Ovary (tissue), 9 donors: ENCODE data around the gene TSG101. TPM values are rescaled to one million over a fixed set of nuclear protein-coding genes. Genes with fewer than 3 reads are reported as not detected.

ENCODE experiments used
- DNase-seq, 5 donors: peaks; one replicate each; pipeline ENCODE4 v3.0.0-alpha.2; 2019 to 2020
- H3K27ac ChIP-seq, 2 donors: fragments of 200-600 bp; one replicate each; pipeline versions ENCODE4 v1.5.1 to v1.8.0; 2019 to 2022
- H3K27me3 ChIP-seq: fragments of 200-600 bp; one replicate; pipeline ENCODE4 v1.8.0; 2022
- H3K36me3 ChIP-seq: fragments of 200-600 bp; sonication (generic); one replicate; pipeline ENCODE4 v1.5.1; 2019
- H3K4me1 ChIP-seq: one replicate; pipeline ENCODE4 v1.8.1; 2013; ENCODE audit warnings: mild to moderate bottlenecking, moderate library complexity; ENCODE audit not compliant: insufficient read depth
- H3K4me3 ChIP-seq: fragments of 200-600 bp; sonication (generic); one replicate; pipeline ENCODE4 v1.5.1; 2017
- H3K9me3 ChIP-seq, 2 donors: fragments of 200-600 bp in 1 of 2; sonication (generic) in 1 of 2; one replicate each; pipeline versions ENCODE4 v1.5.1 to v1.8.1; 2013 to 2019; ENCODE audit warnings: mild to moderate bottlenecking in 1 of 2, moderate library complexity in 1 of 2
- CTCF ChIP-seq, 3 donors: fragments of 450-650 bp in 2 of 3; fragments of 200-600 bp in 1 of 3; IDR thresholded peaks; one replicate each; pipeline versions ENCODE4 v1.5.1 to v1.8.0; 2016 to 2022; ENCODE audit warnings: antibody characterized with exemption in 3 of 3, mild to moderate bottlenecking in 1 of 3
- EP300 ChIP-seq: sonication (generic); formaldehyde crosslinking; IDR thresholded peaks from one replicate; pipeline ENCODE4 v1.6.1; 2017; ENCODE audit warnings: antibody characterized with exemption
- POLR2A ChIP-seq: fragments of 450-650 bp; IDR thresholded peaks from one replicate; pipeline ENCODE4 v1.6.1; 2017; ENCODE audit warnings: antibody characterized with exemption, mild to moderate bottlenecking, moderate library complexity
- WGBS, 3 donors: extraction: QIAGEN DNeasy Blood & Tissue Kit in 1 of 3; methylation state at CpG; one replicate each; pipeline versions ENCODE4 v1.1.5 to v1.1.7; 2013 to 2017; 5-methylcytosine and 5-hydroxymethylcytosine counted together
- intact Hi-C, 4 donors: fragments of 100-400 bp; cut with DNase I; formaldehyde crosslinking; loops; one replicate each; pipeline versions ENCODE4 v1.11.0 to v1.15.1; 2022 to 2023
- polyA plus RNA-seq, 2 donors: library from polyadenylated mRNA; stranded (reverse); fragments of 200-250 nt in 1 of 2; fragments of 350-450 nt in 1 of 2; fragmentation: Illumina TruSeq in 1 of 2; extraction: RNeasy Lipid Tissue Mini Kit (QIAGEN cat#74804) in 1 of 2; gene quantifications; one replicate each; pipeline ENCODE4 v1.2.3, GENCODE V29; 2013 to 2014
- total RNA-seq, 7 donors: library from RNA; depleted of rRNA in 2 of 7; stranded (reverse); fragments of >200 nt in 2 of 7; fragmentation: NEBNext Ultra II Directional in 3 of 7; extraction: Animal tissue kit (Norgen Biotek cat#: 25700) in 3 of 7; gene quantifications; one replicate each; pipeline versions ENCODE4 v1.1.0 to v1.2.4, GENCODE V29; 2016 to 2023
- donor health status: DM: no; HTN: no; CAD: no; lungs with moderate emphysema.
- donor health status: DM: no; HTN: no; CAD: no.
- donor health status: Bipolar disorder and iron deficiency.
- donor health status: DM: yes; HTN: yes; CAD: no.
- donor health status: DM: no; HTN: no; CAD: no.
- donor health status: DM: yes; HTN: yes; CAD: no.

Gene TSG101
- total and polyA plus RNA-seq, 9 donors: 36.2 to 129 (median 46.3) TPM

GRCh38 chr11:18526130-18526520, 617 bp downstream of the TSG101 start:
- Histone ChIP-seq H3K27ac (peak overlapping the region; percentile 77 to 91), H3K9me3 (no peaks in the 10 kb centered on the region), H3K36me3 (no peaks in the 10 kb centered on the region), H3K4me3 (peak overlapping the region; percentile 94), H3K27me3 (no peaks in the 10 kb centered on the region), H3K4me1 (peaks cover 7% of the 10 kb centered on the region)
- no peak for TF ChIP-seq EP300
- no peak for TF ChIP-seq POLR2A
- no peak for TF ChIP-seq CTCF (IDR thresholded peaks at IDR 0.05)
- DNase-seq: no peak
- 0 to 1% (median 1%) methylated on average over 8 of the region's 8 CpGs for WGBS, 3 donors
- intact Hi-C loops: loop anchor here in 2 of 4 donors (10.0 kb wide), 2 partner anchors 141 to 199 kb away; partner anchors contain the start of gene IGSF22 (in 2 of the 2)

DNA sequence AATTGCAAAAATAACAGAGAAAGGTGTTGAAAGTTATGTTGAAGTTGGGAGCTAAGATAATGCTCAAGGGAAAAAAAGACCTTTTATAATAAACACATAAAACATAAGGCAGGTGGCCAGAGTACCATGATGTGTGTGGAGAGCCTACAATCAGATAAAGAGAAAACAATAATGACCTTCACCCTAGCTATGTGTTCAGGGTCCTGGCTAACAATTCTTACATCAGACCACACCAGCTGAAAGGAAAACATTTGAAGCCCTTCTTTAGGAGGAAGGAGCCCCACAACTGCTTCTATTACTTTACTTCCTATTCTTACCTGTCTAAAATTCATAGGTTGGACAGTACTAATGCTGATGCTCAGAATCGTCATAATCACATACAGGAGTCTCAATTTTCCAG, 2.5 kb downstream of the TSG101 start:
- TF ChIP-seq EP300 (no peak), CTCF (IDR thresholded peaks at IDR 0.05) (no peak), POLR2A (no peak)
- H3K4me3 ChIP-seq: no peak overlapping the region
- H3K36me3 ChIP-seq: no peaks in the 10 kb centered on the region
- no peak for DNase-seq
- WGBS, 3 donors: 71 to 92% (median 79%) methylated on average over 1 of the region's 1 CpG
- H3K27me3 ChIP-seq: no peaks in the 10 kb centered on the region
- H3K27ac ChIP-seq: no peak overlapping the region
- H3K4me1 ChIP-seq: peaks cover 8% of the 10 kb centered on the region
- H3K9me3 ChIP-seq: no peaks in the 10 kb centered on the region
- intact Hi-C loops: loop anchor here in 2 of 4 donors (10.0 kb wide), 2 partner anchors 139 to 201 kb away; partner anchors contain the start of gene IGSF22 (in 2 of the 2)

- intact Hi-C loops: loop anchor here in 2 of 4 donors (10.0 kb wide), 2 partner anchors 138 to 202 kb away; partner anchors contain the start of gene IGSF22 (in 2 of the 2)
These were observed 3.7 kb downstream of the TSG101 start for GRCh38 chr11:18523084-18523483.

DNA sequence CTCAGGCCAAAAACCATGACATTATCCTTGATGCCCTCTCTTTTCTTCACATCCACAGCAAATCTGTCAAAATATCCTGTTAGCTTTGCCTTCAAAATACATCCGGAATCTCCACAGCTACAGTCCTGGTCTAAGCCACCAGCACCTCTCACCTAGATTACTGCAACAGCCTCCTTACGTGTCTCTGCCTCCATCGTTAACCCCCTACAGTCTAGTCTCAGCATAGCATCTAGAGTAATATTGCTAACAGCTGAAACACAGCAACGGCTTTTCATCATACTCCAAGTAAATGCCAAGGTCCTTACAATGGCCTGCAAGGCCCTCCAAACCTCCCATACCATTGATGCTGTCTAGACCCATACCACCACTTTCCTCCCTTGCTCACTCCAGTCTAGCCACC, 4.4 kb downstream of the TSG101 start:
- Histone ChIP-seq H3K4me3 (no peak overlapping the region), H3K36me3 (no peaks in the 10 kb centered on the region), H3K4me1 (peaks cover 6% of the 10 kb centered on the region), H3K27ac (no peak overlapping the region), H3K27me3 (no peaks in the 10 kb centered on the region), H3K9me3 (no peaks in the 10 kb centered on the region)
- TF ChIP-seq POLR2A: no peak
- no peak for TF ChIP-seq CTCF (IDR thresholded peaks at IDR 0.05)
- no peak for TF ChIP-seq EP300
- WGBS, 3 donors: 59 to 74% (median 73%) methylated on average over 4 of the region's 4 CpGs
- intact Hi-C loops: loop anchor here in 2 of 4 donors (10.0 kb wide), 2 partner anchors 138 to 202 kb away; partner anchors contain the start of gene IGSF22 (in 2 of the 2)
- no peak for DNase-seq

More at GRCh38 chr11:18523084-18523483, 3.7 kb downstream of the TSG101 start:
- H3K4me1 ChIP-seq: peaks cover 8% of the 10 kb centered on the region
- no peak overlapping the region for H3K4me3 ChIP-seq
- no peaks in the 10 kb centered on the region for H3K9me3 ChIP-seq
- 78 to 88% (median 88%) methylated on average over 3 of the region's 3 CpGs for WGBS, 3 donors
- TF ChIP-seq POLR2A: no peak
- TF ChIP-seq CTCF (IDR thresholded peaks at IDR 0.05): no peak
- no peak for TF ChIP-seq EP300
- H3K27me3 ChIP-seq: no peaks in the 10 kb centered on the region
- no peak overlapping the region for H3K27ac ChIP-seq
- no peak for DNase-seq
- no peaks in the 10 kb centered on the region for H3K36me3 ChIP-seq
